Calu3 (cell line): ENCODE measurements around the gene TESK2. TPM values are rescaled to one million over a fixed set of nuclear protein-coding genes. Genes with fewer than 3 reads are reported as not detected.
A peak's percentile ranks its signal among the peaks of the same experiment; 100 is the strongest.

ENCODE experiments used
- BruUV-seq: library from RNA; stranded (reverse); fragments of 400-500 nt; replicated peaks from 2 replicates; lab custom pipeline; 2021; lab: Mats Ljungman, UMichigan
- CTCF ChIA-PET: fragments of 300-600 bp; sonication (Branson Sonifier 250); formaldehyde crosslinking; loops from one replicate; lab custom pipeline; 2022; ENCODE audit warnings: antibody characterized with exemption; lab: Charles Lee
- DNase-seq: peaks from one replicate; pipeline ENCODE4 v3.0.0; 2022
- H3K27ac Mint-ChIP-seq: one replicate; pipeline ENCODE4 v1.8.0; 2022; ENCODE audit warnings: mixed read lengths; ENCODE audit not compliant: unreplicated experiment
- H3K27me3 Mint-ChIP-seq: one replicate; pipeline ENCODE4 v1.8.0; 2022; ENCODE audit warnings: mixed read lengths; ENCODE audit not compliant: unreplicated experiment
- H3K36me3 Mint-ChIP-seq: one replicate; pipeline ENCODE4 v1.8.0; 2022; ENCODE audit warnings: mild to moderate bottlenecking, moderate library complexity, mixed read lengths; ENCODE audit not compliant: insufficient read depth, unreplicated experiment
- H3K4me1 Mint-ChIP-seq: one replicate; pipeline ENCODE4 v1.8.0; 2022; ENCODE audit warnings: mild to moderate bottlenecking, low read depth, mixed read lengths; ENCODE audit not compliant: unreplicated experiment
- H3K4me3 Mint-ChIP-seq: one replicate; pipeline ENCODE4 v1.8.0; 2022; ENCODE audit warnings: mild to moderate bottlenecking, low read depth, moderate library complexity, mixed read lengths; ENCODE audit not compliant: unreplicated experiment
- H3K9me3 Mint-ChIP-seq: one replicate; pipeline ENCODE4 v1.8.0; 2022; ENCODE audit warnings: low read depth, mixed read lengths; ENCODE audit not compliant: unreplicated experiment
- intact Hi-C: fragments of 100-400 bp; cut with micrococcal nuclease; formaldehyde crosslinking; loops from one replicate; pipeline ENCODE4 v1.10.0; 2022; ENCODE audit not compliant: unreplicated experiment
- total RNA-seq: library from RNA; stranded (reverse); gene quantifications from 2 replicates; pipeline ENCODE4 v1.2.3, GENCODE V29; 2022
- TF ChIP-seq, protein P1 (sequence below): fragments of 200-600 bp; IDR thresholded peaks from one replicate; pipeline ENCODE4 v1.8.0; 2022; ENCODE audit warnings: antibody characterized with exemption; ENCODE audit not compliant: unreplicated experiment

Gene TESK2
- total RNA-seq, 1 experiment from 2014 or later, result 2.3 TPM

- intact Hi-C loops, result no loop called here
- no peaks in the 10 kb centered on the region for H3K27me3 Mint-ChIP-seq
- peaks cover 38% of the 10 kb centered on the region for H3K36me3 Mint-ChIP-seq
- no peak for DNase-seq
- H3K27ac Mint-ChIP-seq, result no peak overlapping the region
- H3K9me3 Mint-ChIP-seq, result no peaks in the 10 kb centered on the region
- CTCF ChIA-PET, result interaction anchor here (1.2 to 2.9 kb wide), 2 partner anchors 11 kb away, joined by 9 to 10 read pairs; partner anchors contain the start of genes MUTYH and TOE1
- no TSS peak for BruUV-seq
- peaks cover 22% of the 10 kb centered on the region for H3K4me1 Mint-ChIP-seq
- H3K4me3 Mint-ChIP-seq, result peak overlapping the region; percentile 72
- TF ChIP-seq, protein P1, sequence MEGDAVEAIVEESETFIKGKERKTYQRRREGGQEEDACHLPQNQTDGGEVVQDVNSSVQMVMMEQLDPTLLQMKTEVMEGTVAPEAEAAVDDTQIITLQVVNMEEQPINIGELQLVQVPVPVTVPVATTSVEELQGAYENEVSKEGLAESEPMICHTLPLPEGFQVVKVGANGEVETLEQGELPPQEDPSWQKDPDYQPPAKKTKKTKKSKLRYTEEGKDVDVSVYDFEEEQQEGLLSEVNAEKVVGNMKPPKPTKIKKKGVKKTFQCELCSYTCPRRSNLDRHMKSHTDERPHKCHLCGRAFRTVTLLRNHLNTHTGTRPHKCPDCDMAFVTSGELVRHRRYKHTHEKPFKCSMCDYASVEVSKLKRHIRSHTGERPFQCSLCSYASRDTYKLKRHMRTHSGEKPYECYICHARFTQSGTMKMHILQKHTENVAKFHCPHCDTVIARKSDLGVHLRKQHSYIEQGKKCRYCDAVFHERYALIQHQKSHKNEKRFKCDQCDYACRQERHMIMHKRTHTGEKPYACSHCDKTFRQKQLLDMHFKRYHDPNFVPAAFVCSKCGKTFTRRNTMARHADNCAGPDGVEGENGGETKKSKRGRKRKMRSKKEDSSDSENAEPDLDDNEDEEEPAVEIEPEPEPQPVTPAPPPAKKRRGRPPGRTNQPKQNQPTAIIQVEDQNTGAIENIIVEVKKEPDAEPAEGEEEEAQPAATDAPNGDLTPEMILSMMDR, result no peak
These were observed 162.3 kb downstream of the TESK2 start for GRCh38 chr1:45328680-45329079.

DNA sequence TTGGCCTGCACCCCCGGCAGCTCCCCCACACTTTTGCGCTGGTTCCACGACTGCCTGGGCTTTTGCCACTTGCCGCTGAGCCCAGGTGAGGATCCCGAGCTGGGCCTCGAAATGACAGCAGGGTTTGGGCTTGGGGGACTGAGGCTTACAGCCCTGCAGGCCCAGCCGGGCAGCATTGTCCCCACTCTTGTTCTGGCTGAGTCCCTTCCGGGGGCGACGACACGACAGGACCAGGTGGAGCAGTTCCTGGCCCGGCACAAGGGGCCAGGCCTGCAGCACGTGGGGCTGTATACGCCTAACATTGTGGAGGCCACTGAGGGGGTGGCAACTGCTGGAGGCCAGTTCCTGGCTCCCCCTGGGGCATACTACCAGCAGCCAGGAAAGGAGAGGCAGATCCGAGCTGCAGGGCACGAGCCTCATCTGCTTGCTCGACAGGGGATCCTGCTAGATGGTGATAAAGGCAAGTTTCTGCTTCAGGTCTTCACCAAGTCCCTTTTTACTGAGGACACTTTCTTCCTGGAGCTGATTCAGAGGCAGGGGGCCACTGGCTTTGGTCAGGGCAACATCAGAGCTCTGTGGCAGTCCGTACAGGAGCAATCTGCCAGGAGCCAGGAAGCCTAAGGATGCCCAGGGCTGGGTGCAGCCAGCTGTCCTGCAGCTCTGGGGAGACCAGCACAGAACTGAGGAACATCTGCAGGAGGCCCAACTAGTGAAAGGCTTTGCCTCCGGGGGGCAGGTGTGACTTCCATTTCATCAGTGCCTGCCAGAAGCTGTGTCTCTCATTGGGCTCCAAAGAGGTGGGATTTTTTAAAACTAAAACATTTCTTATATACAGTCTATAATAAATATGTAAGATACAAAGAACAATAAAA lies 163.1 kb downstream of the TESK2 start:
- CTCF ChIA-PET, result interaction anchor here (2.7 to 2.9 kb wide), 2 partner anchors 12 to 25 kb away, joined by 10 read pairs; partner anchors contain the start of genes MUTYH and TOE1
- Mint-ChIP-seq H3K4me3 (peak overlapping the region; percentile 72), H3K36me3 (peaks cover 38% of the 10 kb centered on the region), H3K4me1 (peaks cover 22% of the 10 kb centered on the region), H3K27me3 (no peaks in the 10 kb centered on the region), H3K27ac (peak overlapping the region; percentile 27), H3K9me3 (no peaks in the 10 kb centered on the region)
- TF ChIP-seq, protein P1, result no peak
- intact Hi-C loops, result no loop called here
- peak; percentile 28 for DNase-seq
- no TSS peak for BruUV-seq

DNA sequence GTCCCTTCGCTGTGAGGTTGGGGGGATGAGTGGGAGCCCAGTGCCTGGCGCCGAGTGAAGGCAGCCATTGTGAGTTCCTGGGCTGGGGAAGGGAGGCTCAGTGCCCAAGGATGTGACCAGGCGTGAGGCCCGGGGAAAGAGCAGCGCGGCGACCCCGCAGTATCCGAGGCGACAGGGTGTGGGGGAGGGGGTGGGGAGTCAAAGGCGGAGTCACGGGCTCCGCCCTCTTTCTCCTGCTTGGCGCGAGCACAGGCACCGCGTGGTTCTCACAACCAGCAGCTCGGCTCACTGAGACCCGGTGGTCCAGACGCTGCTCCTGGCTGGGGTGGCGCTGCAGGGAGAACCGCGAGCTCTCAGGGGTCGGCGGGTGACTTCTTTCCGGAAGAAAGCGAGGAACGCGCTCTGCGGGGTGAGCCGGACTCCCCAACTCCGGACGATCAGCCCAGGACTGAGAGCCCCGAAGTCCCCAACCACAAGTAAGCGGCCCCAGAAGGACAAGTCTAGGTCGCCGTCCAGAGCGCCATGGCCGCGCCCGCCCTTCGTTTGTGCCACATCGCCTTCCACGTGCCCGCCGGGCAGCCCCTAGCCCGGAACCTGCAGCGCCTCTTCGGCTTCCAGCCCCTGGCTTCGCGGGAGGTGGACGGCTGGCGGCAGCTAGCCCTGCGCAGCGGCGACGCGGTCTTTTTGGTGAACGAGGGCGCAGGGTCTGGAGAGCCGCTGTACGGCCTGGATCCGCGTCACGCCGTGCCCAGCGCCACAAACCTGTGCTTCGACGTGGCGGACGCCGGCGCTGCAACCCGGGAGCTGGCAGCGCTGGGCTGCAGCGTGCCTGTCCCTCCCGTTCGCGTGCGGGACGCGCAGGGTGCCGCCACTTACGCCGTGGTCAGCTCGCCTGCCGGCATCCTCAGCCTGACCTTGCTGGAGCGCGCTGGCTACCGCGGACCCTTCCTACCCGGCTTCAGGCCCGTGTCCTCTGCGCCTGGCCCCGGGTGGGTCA lies 164.0 kb downstream of the TESK2 start, which contains the start of gene HPDL:
Gene HPDL (plus strand): TSS at position 269 of the 997 bp plus-strand sequence. CDS start 254 bp downstream, at position 523.
- peaks cover 38% of the 10 kb centered on the region for H3K36me3 Mint-ChIP-seq
- intact Hi-C loops, result no loop called here
- peak; percentile 62 for DNase-seq
- CTCF ChIA-PET, result interaction anchor here (0.6 to 2.9 kb wide), 3 partner anchors 13 to 339 kb away, joined by 4 to 10 read pairs (median 10); partner anchors contain the start of genes MUTYH and TOE1
- TSS peak; percentile 85 for BruUV-seq
- peak within 1 kb of the TSS; percentile 72 for H3K4me3 Mint-ChIP-seq
- H3K4me1 Mint-ChIP-seq, result peaks cover 22% of the 10 kb centered on the region
- TF ChIP-seq, protein P1, result no peak
- H3K27ac Mint-ChIP-seq, result peak within 1 kb of the TSS; percentile 33
- no peaks in the 10 kb centered on the region for H3K9me3 Mint-ChIP-seq
- H3K27me3 Mint-ChIP-seq, result no peaks in the 10 kb centered on the region
